BLaER1 (cell line): ENCODE data around the gene CFAP54.
"Not testable (repeated sequence)": the region's sequence is repeated elsewhere in the genome, so short reads cannot be mapped to it uniquely, and the experiment has no call there.

Experiments used
- H3K27ac ChIP-seq: shearing (Covaris generic); formaldehyde crosslinking; 2 replicates; pipeline ENCODE4 v1.8.1; 2022
- H3K27me3 ChIP-seq: shearing (Covaris generic); formaldehyde crosslinking; 2 replicates; pipeline ENCODE4 v1.8.1; 2022
- H3K36me3 ChIP-seq: shearing (Covaris generic); formaldehyde crosslinking; 2 replicates; pipeline ENCODE4 v1.8.1; 2022
- H3K4me1 ChIP-seq: shearing (Covaris generic); formaldehyde crosslinking; 2 replicates; pipeline ENCODE4 v1.8.1; 2022
- H3K4me2 ChIP-seq: shearing (Covaris generic); formaldehyde crosslinking; 2 replicates; pipeline ENCODE4 v1.8.1; 2022
- H3K4me3 ChIP-seq: shearing (Covaris generic); formaldehyde crosslinking; 2 replicates; pipeline ENCODE4 v1.8.1; 2022
- H3K9ac ChIP-seq: shearing (Covaris generic); formaldehyde crosslinking; 2 replicates; pipeline ENCODE4 v1.8.1; 2022
- H3K9me3 ChIP-seq: shearing (Covaris generic); formaldehyde crosslinking; 2 replicates; pipeline ENCODE4 v1.8.1; 2022
- H4K20me1 ChIP-seq: shearing (Covaris generic); formaldehyde crosslinking; 2 replicates; pipeline ENCODE4 v1.8.1; 2022
- Cebpa-rat ChIP-seq: shearing (Covaris generic); IDR thresholded peaks from 2 replicates; pipeline ENCODE4 v1.8.1; 2022

Gene CFAP54

GRCh38 chr12:96454396-96454795, 35.0 kb upstream of the CFAP54 start:
- no peak overlapping the region for H3K4me3 ChIP-seq
- H3K9ac ChIP-seq = no peak overlapping the region
- H3K4me2 ChIP-seq = no peak overlapping the region
- no peaks in the 10 kb centered on the region for H4K20me1 ChIP-seq
- H3K4me1 ChIP-seq = 0 out of 2 replicates have a peak, but pooled peaks cover 4% of the 10 kb centered on the region
- TF ChIP-seq Cebpa-rat = no peak
- no peak overlapping the region for H3K27ac ChIP-seq
- no peaks in the 10 kb centered on the region for H3K27me3 ChIP-seq
- H3K36me3 ChIP-seq = no peaks in the 10 kb centered on the region
- H3K9me3 ChIP-seq = no peaks in the 10 kb centered on the region

- no peak overlapping the region for H3K9ac ChIP-seq
- no peaks in the 10 kb centered on the region for H3K36me3 ChIP-seq
- H3K27ac ChIP-seq = no peak overlapping the region
- H3K9me3 ChIP-seq = no peaks in the 10 kb centered on the region
- no peaks in the 10 kb centered on the region for H4K20me1 ChIP-seq
- H3K4me1 ChIP-seq = 0 out of 2 replicates have a peak, but pooled peaks cover 4% of the 10 kb centered on the region
- no peak overlapping the region for H3K4me3 ChIP-seq
- H3K27me3 ChIP-seq = no peaks in the 10 kb centered on the region
- TF ChIP-seq Cebpa-rat = no peak
- no peak overlapping the region for H3K4me2 ChIP-seq
These were observed 33.0 kb upstream of the CFAP54 start for GRCh38 chr12:96456265-96456974.

- Histone ChIP-seq H4K20me1 (no peaks in the 10 kb centered on the region), H3K27ac (no peak overlapping the region), H3K27me3 (no peaks in the 10 kb centered on the region), H3K4me3 (no peak overlapping the region), H3K9ac (no peak overlapping the region), H3K9me3 (no peaks in the 10 kb centered on the region), H3K4me2 (no peak overlapping the region), H3K36me3 (no peaks in the 10 kb centered on the region), H3K4me1 (0 out of 2 replicates have a peak, but pooled peaks cover 4% of the 10 kb centered on the region)
- TF ChIP-seq Cebpa-rat = no peak
These were observed 32.0 kb upstream of the CFAP54 start for GRCh38 chr12:96457191-96457930.

- not testable (repeated sequence) for H3K4me1 ChIP-seq, H3K27ac ChIP-seq, H3K4me2 ChIP-seq, H3K9ac ChIP-seq, H3K27me3 ChIP-seq, H3K4me3 ChIP-seq, H4K20me1 ChIP-seq, H3K9me3 ChIP-seq, H3K36me3 ChIP-seq
These were observed 30.1 kb upstream of the CFAP54 start for GRCh38 chr12:96459281-96459680.

GRCh38 chr12:96462571-96463280, 26.7 kb upstream of the CFAP54 start:
- Histone ChIP-seq H3K4me1 (no peaks in the 10 kb centered on the region), H3K27me3 (no peaks in the 10 kb centered on the region), H3K36me3 (no peaks in the 10 kb centered on the region), H4K20me1 (no peaks in the 10 kb centered on the region), H3K9me3 (no peaks in the 10 kb centered on the region), H3K9ac (no peak overlapping the region), H3K4me3 (no peak overlapping the region), H3K27ac (no peak overlapping the region), H3K4me2 (no peak overlapping the region)
- no peak for TF ChIP-seq Cebpa-rat

- Histone ChIP-seq H3K9me3 (peaks cover 9% of the 10 kb centered on the region), H3K4me2 (no peak overlapping the region), H4K20me1 (no peaks in the 10 kb centered on the region), H3K27me3 (no peaks in the 10 kb centered on the region), H3K4me3 (no peak overlapping the region), H3K27ac (no peak overlapping the region), H3K4me1 (no peaks in the 10 kb centered on the region), H3K36me3 (no peaks in the 10 kb centered on the region), H3K9ac (no peak overlapping the region)
- no peak for TF ChIP-seq Cebpa-rat
These were observed 23.5 kb upstream of the CFAP54 start for GRCh38 chr12:96465896-96466295.

- peaks cover 10% of the 10 kb centered on the region for H3K9me3 ChIP-seq
- H3K4me2 ChIP-seq = no peak overlapping the region
- H3K4me3 ChIP-seq = no peak overlapping the region
- H3K27me3 ChIP-seq = no peaks in the 10 kb centered on the region
- no peaks in the 10 kb centered on the region for H4K20me1 ChIP-seq
- no peak overlapping the region for H3K9ac ChIP-seq
- no peaks in the 10 kb centered on the region for H3K4me1 ChIP-seq
- no peak overlapping the region for H3K27ac ChIP-seq
- no peak for TF ChIP-seq Cebpa-rat
- no peaks in the 10 kb centered on the region for H3K36me3 ChIP-seq
These were observed 22.2 kb upstream of the CFAP54 start for GRCh38 chr12:96466939-96467751.

- no peaks in the 10 kb centered on the region for H3K4me1 ChIP-seq
- no peaks in the 10 kb centered on the region for H3K36me3 ChIP-seq
- no peak overlapping the region for H3K4me2 ChIP-seq
- no peak for TF ChIP-seq Cebpa-rat
- no peaks in the 10 kb centered on the region for H4K20me1 ChIP-seq
- H3K27ac ChIP-seq = no peak overlapping the region
- no peak overlapping the region for H3K9ac ChIP-seq
- H3K27me3 ChIP-seq = no peaks in the 10 kb centered on the region
- no peak overlapping the region for H3K4me3 ChIP-seq
- H3K9me3 ChIP-seq = peaks cover 10% of the 10 kb centered on the region
These were observed 17.9 kb upstream of the CFAP54 start for GRCh38 chr12:96471368-96472050.

GRCh38 chr12:96472384-96472783, 17.0 kb upstream of the CFAP54 start:
- Histone ChIP-seq H3K9ac (no peak overlapping the region), H3K4me3 (no peak overlapping the region), H3K4me1 (no peaks in the 10 kb centered on the region), H3K27me3 (no peaks in the 10 kb centered on the region), H3K4me2 (no peak overlapping the region), H3K27ac (no peak overlapping the region), H4K20me1 (no peaks in the 10 kb centered on the region), H3K9me3 (peaks cover 10% of the 10 kb centered on the region), H3K36me3 (no peaks in the 10 kb centered on the region)
- TF ChIP-seq Cebpa-rat = no peak
